Measurements from ENCODE around the gene SP7. TPM values are rescaled to one million over a fixed set of nuclear protein-coding genes. Genes with fewer than 3 reads are reported as not detected.

Gene SP7
- total and polyA plus RNA-seq, 2 donors (not counting 3 experiments of a cell fraction or from before 2014, with no cell fraction given) = not detected

DNA sequence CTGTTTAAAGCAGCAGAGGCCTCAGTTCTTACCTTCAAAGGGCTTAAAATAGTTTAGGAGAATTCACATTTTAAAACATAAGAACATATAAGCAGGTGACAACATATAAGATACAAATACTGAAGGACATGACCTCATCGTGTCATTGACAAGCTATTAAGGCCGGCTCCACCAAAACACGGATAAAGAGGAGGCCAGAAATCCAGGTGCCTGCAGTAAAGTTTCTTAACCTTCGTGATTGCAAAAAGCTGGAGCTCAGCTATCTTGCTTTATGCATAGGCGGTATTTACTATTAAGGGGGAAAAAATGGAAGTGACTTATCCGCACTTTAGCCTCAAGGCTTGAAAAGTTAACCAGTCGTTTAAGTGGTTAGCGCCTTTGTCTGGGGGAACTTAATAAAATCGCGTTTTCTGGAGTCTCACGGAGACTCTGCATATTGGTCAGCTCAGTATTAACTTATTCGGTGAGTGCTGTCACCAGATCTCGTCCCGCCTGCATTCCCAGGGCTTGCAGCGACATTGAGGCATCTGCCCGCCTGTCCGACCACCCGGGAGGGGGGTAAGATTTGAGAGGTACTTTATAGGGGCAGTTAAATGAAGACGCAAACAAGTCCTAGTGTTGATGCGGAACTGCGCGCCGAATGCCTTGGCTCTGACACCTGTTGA is 42.7 kb upstream of the SP7 start:
- FAIRE-seq = peak; percentile 31
- DNase-seq (ENCODE audit: low read depth, low spot score) = no peak

More for the DNA sequence above, 42.7 kb upstream of the SP7 start:
- Histone ChIP-seq H3K27ac (ENCODE audit: insufficient read depth, low read depth, low read length) (peak overlapping the region; percentile 58), H3K4me3 (replicated peaks in 1 of 3; ENCODE audit: insufficient read depth in 1 of 3, low read depth in 1 of 3, low read length in 3 of 3) (peak overlapping the region; percentile 4 to 48 (median 47)), H3K4me1 (ENCODE audit: control insufficient read depth, extremely low read depth, insufficient read depth, low read length) (peaks cover 30% of the 10 kb centered on the region), H4K20me1 (replicated peaks; ENCODE audit: control insufficient read depth, extremely low read depth, insufficient read depth, low read length) (no peaks in the 10 kb centered on the region), H3K79me2 (ENCODE audit: control insufficient read depth, insufficient read depth, low read length) (peaks cover 21% of the 10 kb centered on the region), H3K9me1 (replicated peaks; ENCODE audit: control insufficient read depth, extremely low read depth, insufficient read depth, low read length) (no peaks in the 10 kb centered on the region), H3K27me3 (ENCODE audit: control insufficient read depth in 2 of 2, insufficient read depth in 2 of 2, low read length in 2 of 2) (no peaks in the 10 kb centered on the region), H3K9me3 (replicated peaks; ENCODE audit: control insufficient read depth, insufficient read depth, low read length) (no peaks in the 10 kb centered on the region), H2AFZ (ENCODE audit: low read depth, low read length) (peak overlapping the region; percentile 73), H3K4me2 (ENCODE audit: insufficient read depth, low read length) (peak overlapping the region; percentile 61), H3K36me3 (ENCODE audit: control insufficient read depth in 2 of 2, extremely low read depth in 1 of 2, insufficient read depth in 2 of 2, low read length in 2 of 2) (peaks cover 6 to 12% of the 10 kb centered on the region in 2 experiments), H3K9ac (replicated peaks; ENCODE audit: extremely low read depth, insufficient read depth, low read length) (peak overlapping the region; percentile 67)
- dilution Hi-C loops (cut with MboI; ENCODE audit: extremely low pct_ligation_motif_present, low sequenced_read_pairs) = no loop called here
- BruUV-seq (replicated peaks) = TSS peak; percentile 98
- TF ChIP-seq, protein P1, sequence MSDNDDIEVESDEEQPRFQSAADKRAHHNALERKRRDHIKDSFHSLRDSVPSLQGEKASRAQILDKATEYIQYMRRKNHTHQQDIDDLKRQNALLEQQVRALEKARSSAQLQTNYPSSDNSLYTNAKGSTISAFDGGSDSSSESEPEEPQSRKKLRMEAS (IDR thresholded peaks at IDR 0.05; ENCODE audit: insufficient read depth, insufficient read length) = no peak
- TF ChIP-seq FOS (IDR thresholded peaks at IDR 0.05; ENCODE audit: borderline replicate concordance, insufficient read depth, low read length) (no peak), POLR2A (IDR thresholded peaks at IDR 0.05; ENCODE audit: low read depth, low read length) (no peak), MYC (IDR thresholded peaks at IDR 0.05; ENCODE audit: low read depth, low read length) (no peak), JUN (IDR thresholded peaks at IDR 0.05; ENCODE audit: borderline replicate concordance, insufficient read depth, insufficient read length, low read depth) (no peak), POLR2AphosphoS5 (IDR thresholded peaks at IDR 0.05; ENCODE audit: insufficient read depth, low read depth, low read length) (no peak), GATA2 (IDR thresholded peaks at IDR 0.05; ENCODE audit: insufficient read depth, insufficient read length, low read depth, low read length) (no peak), EZH2 (IDR thresholded peaks at IDR 0.05; ENCODE audit: borderline replicate concordance, low read depth, low read length, severe bottlenecking) (no peak)
- TF ChIP-seq, protein P2, sequence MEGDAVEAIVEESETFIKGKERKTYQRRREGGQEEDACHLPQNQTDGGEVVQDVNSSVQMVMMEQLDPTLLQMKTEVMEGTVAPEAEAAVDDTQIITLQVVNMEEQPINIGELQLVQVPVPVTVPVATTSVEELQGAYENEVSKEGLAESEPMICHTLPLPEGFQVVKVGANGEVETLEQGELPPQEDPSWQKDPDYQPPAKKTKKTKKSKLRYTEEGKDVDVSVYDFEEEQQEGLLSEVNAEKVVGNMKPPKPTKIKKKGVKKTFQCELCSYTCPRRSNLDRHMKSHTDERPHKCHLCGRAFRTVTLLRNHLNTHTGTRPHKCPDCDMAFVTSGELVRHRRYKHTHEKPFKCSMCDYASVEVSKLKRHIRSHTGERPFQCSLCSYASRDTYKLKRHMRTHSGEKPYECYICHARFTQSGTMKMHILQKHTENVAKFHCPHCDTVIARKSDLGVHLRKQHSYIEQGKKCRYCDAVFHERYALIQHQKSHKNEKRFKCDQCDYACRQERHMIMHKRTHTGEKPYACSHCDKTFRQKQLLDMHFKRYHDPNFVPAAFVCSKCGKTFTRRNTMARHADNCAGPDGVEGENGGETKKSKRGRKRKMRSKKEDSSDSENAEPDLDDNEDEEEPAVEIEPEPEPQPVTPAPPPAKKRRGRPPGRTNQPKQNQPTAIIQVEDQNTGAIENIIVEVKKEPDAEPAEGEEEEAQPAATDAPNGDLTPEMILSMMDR (IDR thresholded peaks at IDR 0.05; ENCODE audit: extremely low read depth in 1 of 2, insufficient read depth in 1 of 2, low read depth in 1 of 2, low read length in 2 of 2) = no peak
- ChIA-PET POLR2A (interaction anchor here (0.6 to 1.6 kb wide), 6 partner anchors 9 to 324 kb away, joined by 3 to 9 read pairs (median 5); no protein-coding TSS in a partner anchor), CTCF (interaction anchor here (1.1 to 4.2 kb wide), 7 partner anchors 27 to 165 kb away, joined by 3 to 32 read pairs (median 7); partner anchors contain the start of gene AAAS)
- intact Hi-C loops (cut with micrococcal nuclease) = loop anchor here (2.0 kb wide), 1 partner anchor 54 kb away; no protein-coding TSS in a partner anchor

Data from endothelial cell of umbilical vein (primary cell).